Endodermal cell (in vitro differentiated cells): ENCODE results near the gene PGAM5. TPM values are rescaled to one million over a fixed set of nuclear protein-coding genes. Genes with fewer than 3 reads are reported as not detected.
"Not testable (repeated sequence)": the region's sequence is repeated elsewhere in the genome, so short reads cannot be mapped to it uniquely, and the experiment has no call there.

Source experiments
- DNase-seq: peaks from one replicate; pipeline ENCODE4 v3.0.0-alpha.2; 2017
- H3K27ac ChIP-seq: 2 replicates; pipeline ENCODE4 v1.5.1; 2013; ENCODE audit warnings: mild to moderate bottlenecking, low read depth, low read length, moderate library complexity
- H3K27me3 ChIP-seq: 2 replicates; pipeline ENCODE4 v1.6.1; 2013; ENCODE audit warnings: mild to moderate bottlenecking, low read length, moderate library complexity; ENCODE audit not compliant: insufficient read depth, control insufficient read depth, poor library complexity, severe bottlenecking
- H3K36me3 ChIP-seq: 2 replicates; pipeline ENCODE4 v1.7.0; 2013; ENCODE audit warnings: mild to moderate bottlenecking, low read length, moderate library complexity; ENCODE audit not compliant: control insufficient read depth, insufficient read depth
- H3K4me1 ChIP-seq: one replicate; pipeline ENCODE4 v1.7.0; 2013; ENCODE audit warnings: low read length; ENCODE audit not compliant: control insufficient read depth, insufficient read depth
- H3K4me3 ChIP-seq: 2 replicates; pipeline ENCODE4 v1.5.1; 2013; ENCODE audit warnings: mild to moderate bottlenecking, low read length, moderate library complexity
- H3K9ac ChIP-seq: 2 replicates; pipeline ENCODE4 v1.6.1; 2013; ENCODE audit warnings: mild to moderate bottlenecking, low read length, moderate library complexity; ENCODE audit not compliant: poor library complexity, severe bottlenecking; ENCODE audit errors: extremely low read depth
- H3K9me3 ChIP-seq: 2 replicates; pipeline ENCODE4 v1.6.1; 2013; ENCODE audit warnings: mild to moderate bottlenecking, low read length, moderate library complexity; ENCODE audit not compliant: control insufficient read depth
- H3K27ac Mint-ChIP-seq: 2 replicates; pipeline ENCODE4 v1.8.0; 2020; ENCODE audit warnings: mixed read lengths
- H3K27me3 Mint-ChIP-seq: 2 replicates; pipeline ENCODE4 v1.8.0; 2021; ENCODE audit warnings: mild to moderate bottlenecking, mixed read lengths; ENCODE audit not compliant: insufficient read depth
- H3K36me3 Mint-ChIP-seq: 2 replicates; pipeline ENCODE4 v1.8.0; 2020; ENCODE audit warnings: low read depth, mixed read lengths
- H3K4me1 Mint-ChIP-seq: 2 replicates; pipeline ENCODE4 v1.8.0; 2020; ENCODE audit warnings: mixed read lengths
- H3K4me3 Mint-ChIP-seq: 2 replicates; pipeline ENCODE4 v1.8.0; 2020; ENCODE audit warnings: mild to moderate bottlenecking, moderate library complexity, mixed read lengths
- H3K9me3 Mint-ChIP-seq: 2 replicates; pipeline ENCODE4 v1.8.0; 2020; ENCODE audit warnings: mild to moderate bottlenecking, mixed read lengths
- WGBS, 2 experiments: methylation state at CpG; one replicate each; pipeline versions ENCODE4 v1.1.5 to v1.1.7; 2013; ENCODE audit warnings: missing lambda C conversion rate in 2 of 2, mixed read lengths in 1 of 2; ENCODE audit not compliant: insufficient coverage in 1 of 2, insufficient read length in 1 of 2; 5-methylcytosine and 5-hydroxymethylcytosine counted together
- total RNA-seq, 2 donors: library from RNA; stranded (reverse); fragmentation: NEBNext Ultra II Directional in 1 of 2; extraction: Animal tissue kit (Norgen Biotek cat#: 25700) in 1 of 2; gene quantifications; 2 replicates in 1 of 2; 3 replicates in 1 of 2; pipeline ENCODE4 v1.2.1, GENCODE V29; 2021
- TF ChIP-seq, protein P1 (sequence below): fragments of 200-600 bp; sonication (generic); conservative IDR thresholded peaks from 2 replicates; pipeline ENCODE4 v1.5.0; 2021; ENCODE audit warnings: antibody characterized with exemption, mild to moderate bottlenecking

The PGAM5 gene
- total RNA-seq, 2 donors from 2014 or later, result 60.2 to 64.3 TPM

DNA sequence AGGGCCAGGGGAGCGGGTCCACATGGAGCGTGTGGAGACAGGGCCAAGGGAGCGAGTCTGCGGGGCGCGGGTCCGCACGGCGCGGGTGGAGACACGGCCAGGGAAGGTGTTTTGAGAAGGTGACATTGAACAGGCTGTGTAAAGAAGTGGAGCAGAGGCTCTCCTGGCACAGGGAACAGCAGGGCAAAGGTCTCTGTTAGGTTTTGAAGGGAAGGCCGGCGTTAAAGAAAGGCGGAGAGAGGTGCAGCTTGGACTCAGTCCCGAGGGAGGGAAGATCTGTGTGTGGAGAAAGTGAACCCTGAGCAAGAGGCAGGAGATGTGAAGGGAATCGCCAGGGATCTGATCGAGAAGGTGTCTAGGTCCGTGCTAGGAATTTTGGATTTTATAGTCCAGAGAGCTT, 21.4 kb upstream of the PGAM5 start:
- Mint-ChIP-seq H3K27me3 (peaks cover 9% of the 10 kb centered on the region), H3K4me3 (peak overlapping the region; percentile 55), H3K4me1 (peaks cover 17% of the 10 kb centered on the region), H3K36me3 (peaks cover 24% of the 10 kb centered on the region), H3K9me3 (no peaks in the 10 kb centered on the region), H3K27ac (no peak overlapping the region)
- no peaks in the 10 kb centered on the region for H3K9me3 ChIP-seq
- TF ChIP-seq, protein P1, sequence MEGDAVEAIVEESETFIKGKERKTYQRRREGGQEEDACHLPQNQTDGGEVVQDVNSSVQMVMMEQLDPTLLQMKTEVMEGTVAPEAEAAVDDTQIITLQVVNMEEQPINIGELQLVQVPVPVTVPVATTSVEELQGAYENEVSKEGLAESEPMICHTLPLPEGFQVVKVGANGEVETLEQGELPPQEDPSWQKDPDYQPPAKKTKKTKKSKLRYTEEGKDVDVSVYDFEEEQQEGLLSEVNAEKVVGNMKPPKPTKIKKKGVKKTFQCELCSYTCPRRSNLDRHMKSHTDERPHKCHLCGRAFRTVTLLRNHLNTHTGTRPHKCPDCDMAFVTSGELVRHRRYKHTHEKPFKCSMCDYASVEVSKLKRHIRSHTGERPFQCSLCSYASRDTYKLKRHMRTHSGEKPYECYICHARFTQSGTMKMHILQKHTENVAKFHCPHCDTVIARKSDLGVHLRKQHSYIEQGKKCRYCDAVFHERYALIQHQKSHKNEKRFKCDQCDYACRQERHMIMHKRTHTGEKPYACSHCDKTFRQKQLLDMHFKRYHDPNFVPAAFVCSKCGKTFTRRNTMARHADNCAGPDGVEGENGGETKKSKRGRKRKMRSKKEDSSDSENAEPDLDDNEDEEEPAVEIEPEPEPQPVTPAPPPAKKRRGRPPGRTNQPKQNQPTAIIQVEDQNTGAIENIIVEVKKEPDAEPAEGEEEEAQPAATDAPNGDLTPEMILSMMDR, result no peak
- no peaks in the 10 kb centered on the region for H3K27me3 ChIP-seq
- no peak overlapping the region for H3K27ac ChIP-seq
- H3K36me3 ChIP-seq, result peaks cover 25% of the 10 kb centered on the region
- H3K4me1 ChIP-seq, result peaks cover 2% of the 10 kb centered on the region
- H3K4me3 ChIP-seq, result peak overlapping the region; percentile 55
- H3K9ac ChIP-seq, result no peak overlapping the region
- DNase-seq, result peak; percentile 68
- 57 to 67% methylated on average over 17 to 18 of the region's 18 CpGs for WGBS, 2 experiments

DNA sequence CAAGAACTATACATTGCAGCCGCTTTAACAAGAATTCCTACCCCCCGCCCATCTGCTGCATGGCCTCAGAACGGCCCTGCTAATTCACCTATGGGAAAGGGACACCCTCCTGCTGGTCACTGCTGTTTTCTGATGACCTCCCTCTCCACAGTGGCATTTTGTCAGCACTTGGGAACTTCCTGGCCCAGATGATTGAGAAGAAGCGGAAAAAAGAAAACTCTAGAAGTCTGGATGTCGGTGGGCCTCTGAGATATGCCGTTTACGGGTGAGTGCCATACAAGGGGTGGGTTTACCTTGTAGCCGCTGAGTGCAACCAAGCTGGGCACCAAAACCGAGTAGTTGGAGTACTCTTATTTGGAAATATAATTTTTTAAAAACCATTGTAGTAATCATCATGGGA, 20.5 kb upstream of the PGAM5 start:
- H3K4me3 ChIP-seq, result no peak overlapping the region
- H3K27me3 Mint-ChIP-seq, result peaks cover 9% of the 10 kb centered on the region
- H3K36me3 ChIP-seq, result peaks cover 26% of the 10 kb centered on the region
- TF ChIP-seq, protein P1, result no peak
- H3K4me1 ChIP-seq, result peaks cover 2% of the 10 kb centered on the region
- no peak overlapping the region for H3K4me3 Mint-ChIP-seq
- H3K9ac ChIP-seq, result no peak overlapping the region
- peaks cover 16% of the 10 kb centered on the region for H3K4me1 Mint-ChIP-seq
- H3K27me3 ChIP-seq, result no peaks in the 10 kb centered on the region
- 88 to 92% methylated on average over 7 to 9 of the region's 9 CpGs for WGBS, 2 experiments
- H3K36me3 Mint-ChIP-seq, result peaks cover 25% of the 10 kb centered on the region
- no peak overlapping the region for H3K27ac Mint-ChIP-seq
- no peak for DNase-seq
- no peaks in the 10 kb centered on the region for H3K9me3 ChIP-seq
- H3K27ac ChIP-seq, result no peak overlapping the region
- H3K9me3 Mint-ChIP-seq, result no peaks in the 10 kb centered on the region

DNA sequence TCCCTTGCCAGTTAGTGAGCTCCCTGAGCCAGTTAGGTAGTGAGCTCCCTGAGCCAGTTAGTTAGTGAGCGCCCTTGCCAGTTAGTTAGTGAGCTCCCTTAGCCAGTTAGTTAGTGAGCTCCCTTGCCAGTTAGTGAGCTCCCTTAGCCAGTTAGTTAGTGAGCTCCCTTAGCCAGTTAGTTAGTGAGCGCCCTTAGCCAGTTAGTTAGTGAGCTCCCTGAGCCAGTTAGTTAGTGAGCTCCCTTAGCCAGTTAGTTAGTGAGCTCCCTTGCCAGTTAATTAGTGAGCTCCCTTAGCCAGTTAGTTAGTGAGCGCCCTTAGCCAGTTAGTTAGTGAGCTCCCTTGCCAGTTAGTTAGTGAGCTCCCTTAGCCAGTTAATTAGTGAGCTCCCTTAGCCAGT, 18.6 kb upstream of the PGAM5 start:
- not testable (repeated sequence) for H3K4me1 Mint-ChIP-seq, H3K27me3 Mint-ChIP-seq, H3K27me3 ChIP-seq, H3K9ac ChIP-seq, H3K9me3 Mint-ChIP-seq, H3K4me1 ChIP-seq, H3K27ac ChIP-seq, H3K4me3 Mint-ChIP-seq, H3K4me3 ChIP-seq, DNase-seq, H3K27ac Mint-ChIP-seq, H3K9me3 ChIP-seq
- WGBS, 2 experiments, result 92 to 100% methylated on average over 2 to 3 of the region's 3 CpGs
- peaks cover 39% of the 10 kb centered on the region for H3K36me3 ChIP-seq
- H3K36me3 Mint-ChIP-seq, result peaks cover 30% of the 10 kb centered on the region

DNA sequence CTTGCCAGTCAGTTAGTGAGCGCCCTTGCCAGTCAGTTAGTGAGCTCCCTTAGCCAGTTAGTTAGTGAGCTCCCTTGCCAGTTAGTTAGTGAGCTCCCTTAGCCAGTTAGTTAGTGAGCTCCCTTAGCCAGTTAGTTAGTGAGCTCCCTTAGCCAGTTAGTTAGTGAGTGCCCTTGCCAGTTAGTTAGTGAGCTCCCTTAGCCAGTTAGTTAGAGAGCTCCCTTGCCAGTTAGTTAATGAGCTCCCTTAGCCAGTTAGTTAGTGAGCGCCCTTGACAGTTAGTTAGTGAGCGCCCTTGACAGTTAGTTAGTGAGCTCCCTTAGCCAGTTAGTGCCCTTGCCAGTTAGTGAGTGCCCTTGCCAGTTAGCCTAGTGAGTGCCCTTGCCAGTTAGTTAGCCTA, 15.8 kb upstream of the PGAM5 start:
- DNase-seq, H3K9me3 ChIP-seq, H3K27me3 Mint-ChIP-seq, H3K27me3 ChIP-seq, H3K4me3 ChIP-seq, H3K27ac ChIP-seq, H3K4me3 Mint-ChIP-seq, H3K4me1 ChIP-seq, H3K4me1 Mint-ChIP-seq, H3K9me3 Mint-ChIP-seq, H3K9ac ChIP-seq: not testable (repeated sequence)
- H3K27ac Mint-ChIP-seq, result peak overlapping the region; percentile 35
- 90 to 96% methylated on average over 3 of the region's 3 CpGs for WGBS, 2 experiments
- H3K36me3 Mint-ChIP-seq, result peaks cover 49% of the 10 kb centered on the region
- peaks cover 57% of the 10 kb centered on the region for H3K36me3 ChIP-seq
